ENCODE measurements around the gene IRS1. TPM values are rescaled to one million over a fixed set of nuclear protein-coding genes. Genes with fewer than 3 reads are reported as not detected.

The IRS1 gene
- total RNA-seq, 1 donor from 2014 or later = 17.8 TPM

GRCh38 chr2:226760412-226761194 lies 39.0 kb downstream of the IRS1 start:
- H3K27ac ChIP-seq (replicated peaks) = peak overlapping the region; percentile 85
- H3K27me3 ChIP-seq (ENCODE audit: low read depth) = no peaks in the 10 kb centered on the region
- no peak for TF ChIP-seq CTCF (IDR thresholded peaks at IDR 0.05; ENCODE audit: borderline replicate concordance)
- no peak for DNase-seq
- no peaks in the 10 kb centered on the region for H3K36me3 ChIP-seq
- H3K4me3 ChIP-seq = peak overlapping the region; percentile 30
- intact Hi-C loops (cut with micrococcal nuclease) = no loop called here
- H3K9me3 ChIP-seq (replicated peaks) = peaks cover 5% of the 10 kb centered on the region
- peaks cover 71% of the 10 kb centered on the region for H3K4me1 ChIP-seq

GRCh38 chr2:226759768-226760167 lies 39.9 kb downstream of the IRS1 start:
- Histone ChIP-seq H3K9me3 (replicated peaks) (peaks cover 5% of the 10 kb centered on the region), H3K4me3 (no peak overlapping the region), H3K36me3 (no peaks in the 10 kb centered on the region), H3K4me1 (peaks cover 74% of the 10 kb centered on the region), H3K27me3 (ENCODE audit: low read depth) (no peaks in the 10 kb centered on the region), H3K27ac (replicated peaks) (peak overlapping the region; percentile 85)
- no peak for DNase-seq
- no peak for TF ChIP-seq CTCF (IDR thresholded peaks at IDR 0.05; ENCODE audit: borderline replicate concordance)
- intact Hi-C loops (cut with micrococcal nuclease) = no loop called here

GRCh38 chr2:226758921-226759640 lies 40.5 kb downstream of the IRS1 start:
- no peak for DNase-seq
- Histone ChIP-seq H3K36me3 (no peaks in the 10 kb centered on the region), H3K9me3 (replicated peaks) (peaks cover 5% of the 10 kb centered on the region), H3K4me3 (no peak overlapping the region), H3K27me3 (ENCODE audit: low read depth) (no peaks in the 10 kb centered on the region), H3K27ac (replicated peaks) (peak overlapping the region; percentile 85), H3K4me1 (peaks cover 78% of the 10 kb centered on the region)
- intact Hi-C loops (cut with micrococcal nuclease) = no loop called here
- no peak for TF ChIP-seq CTCF (IDR thresholded peaks at IDR 0.05; ENCODE audit: borderline replicate concordance)

- intact Hi-C loops (cut with micrococcal nuclease) = no loop called here
- Histone ChIP-seq H3K9me3 (replicated peaks) (no peaks in the 10 kb centered on the region), H3K27me3 (ENCODE audit: low read depth) (no peaks in the 10 kb centered on the region), H3K27ac (replicated peaks) (peak overlapping the region; percentile 56), H3K4me3 (no peak overlapping the region), H3K4me1 (peaks cover 53% of the 10 kb centered on the region), H3K36me3 (no peaks in the 10 kb centered on the region)
- no peak for TF ChIP-seq CTCF (IDR thresholded peaks at IDR 0.05; ENCODE audit: borderline replicate concordance)
- no peak for DNase-seq
Measured at GRCh38 chr2:226756131-226756530, 43.5 kb downstream of the IRS1 start.

- peak overlapping the region; percentile 56 for H3K27ac ChIP-seq (replicated peaks)
- no peaks in the 10 kb centered on the region for H3K9me3 ChIP-seq (replicated peaks)
- H3K36me3 ChIP-seq = no peaks in the 10 kb centered on the region
- intact Hi-C loops (cut with micrococcal nuclease) = no loop called here
- DNase-seq = no peak
- no peak overlapping the region for H3K4me3 ChIP-seq
- peaks cover 48% of the 10 kb centered on the region for H3K4me1 ChIP-seq
- H3K27me3 ChIP-seq (ENCODE audit: low read depth) = no peaks in the 10 kb centered on the region
- no peak for TF ChIP-seq CTCF (IDR thresholded peaks at IDR 0.05; ENCODE audit: borderline replicate concordance)
Measured at GRCh38 chr2:226755631-226756030, 44.0 kb downstream of the IRS1 start.

Data from left ventricle myocardium inferior (tissue), 1 donor.